ENCODE measurements around the gene RPS6KB1.

- TF ChIP-seq NRF1 (IDR thresholded peaks at IDR 0.05; ENCODE audit: low read depth, low read length) = no peak
- TF ChIP-seq CTCF (IDR thresholded peaks at IDR 0.05) = no peak
- no peak for TF ChIP-seq MAX (IDR thresholded peaks at IDR 0.05; ENCODE audit: low read depth)
- no peak for TF ChIP-seq JUND (IDR thresholded peaks at IDR 0.05)
- no peak for TF ChIP-seq SIN3A (IDR thresholded peaks at IDR 0.05; ENCODE audit: borderline replicate concordance, low read depth, low read length)
- no peak for TF ChIP-seq TCF12 (IDR thresholded peaks at IDR 0.05)
- TF ChIP-seq TAF1 (IDR thresholded peaks at IDR 0.05; ENCODE audit: borderline replicate concordance, low read depth, low read length) = no peak
Observed at GRCh38 chr17:59963738-59964481, 71.0 kb downstream of the RPS6KB1 start.
